PFSK-1 (cell line): ENCODE data around the gene SETDB2.

ENCODE experiments used
- FOXP2 ChIP-seq: optimal IDR thresholded peaks from 2 replicates; pipeline ENCODE3; 2011; ENCODE audit warnings: borderline replicate concordance, control low read depth, inconsistent platforms; ENCODE audit not compliant: insufficient read depth; ENCODE audit errors: extremely low read length, extremely low read depth
- POLR2AphosphoS5 ChIP-seq: IDR thresholded peaks from 2 replicates; pipeline ENCODE4 v1.6.1; 2012; ENCODE audit warnings: low read depth, mild to moderate bottlenecking, control low read depth, low read length, moderate library complexity
- REST ChIP-seq, 2 experiments: IDR thresholded peaks; 2 replicates each; pipeline versions ENCODE4 v1.6.1 to v1.8.0; 2011 to 2012; ENCODE audit warnings: low read depth in 2 of 2, low read length in 2 of 2, control low read depth in 1 of 2, inconsistent platforms in 1 of 2, mild to moderate bottlenecking in 1 of 2, moderate library complexity in 1 of 2; ENCODE audit not compliant: insufficient read depth in 1 of 2
- SIN3A ChIP-seq: IDR thresholded peaks from 2 replicates; pipeline ENCODE4 v1.6.1; 2012; ENCODE audit warnings: mild to moderate bottlenecking, low read length, moderate library complexity, borderline replicate concordance; ENCODE audit not compliant: insufficient read depth
- TAF1 ChIP-seq: IDR thresholded peaks from 2 replicates; pipeline ENCODE4 v1.6.1; 2012; ENCODE audit warnings: low read length, control low read depth, borderline replicate concordance; ENCODE audit not compliant: insufficient read depth

Gene SETDB2

GRCh38 chr13:49452725-49453457 is 8.8 kb downstream of the SETDB2 start:
- TF ChIP-seq POLR2AphosphoS5 = no peak
- no peak for TF ChIP-seq SIN3A
- TF ChIP-seq TAF1 = no peak
- TF ChIP-seq REST (IDR thresholded peaks at IDR 0.05; ENCODE audit: insufficient read depth in 1 of 2, low read depth in 2 of 2, low read length in 2 of 2) = no peak
- no peak for TF ChIP-seq FOXP2

GRCh38 chr13:49453465-49453864 is 9.4 kb downstream of the SETDB2 start:
- no peak for TF ChIP-seq FOXP2
- TF ChIP-seq POLR2AphosphoS5 = no peak
- TF ChIP-seq SIN3A = no peak
- TF ChIP-seq REST (IDR thresholded peaks at IDR 0.05; ENCODE audit: insufficient read depth in 1 of 2, low read depth in 2 of 2, low read length in 2 of 2) = no peak
- TF ChIP-seq TAF1 = no peak

GRCh38 chr13:49454388-49455006 is 10.4 kb downstream of the SETDB2 start:
- no peak for TF ChIP-seq TAF1
- no peak for TF ChIP-seq SIN3A
- no peak for TF ChIP-seq POLR2AphosphoS5
- TF ChIP-seq FOXP2 = no peak
- no peak for TF ChIP-seq REST (IDR thresholded peaks at IDR 0.05; ENCODE audit: insufficient read depth in 1 of 2, low read depth in 2 of 2, low read length in 2 of 2)

GRCh38 chr13:49455007-49455398 is 10.9 kb downstream of the SETDB2 start:
- TF ChIP-seq POLR2AphosphoS5 = no peak
- no peak for TF ChIP-seq TAF1
- no peak for TF ChIP-seq FOXP2
- TF ChIP-seq REST (IDR thresholded peaks at IDR 0.05; ENCODE audit: insufficient read depth in 1 of 2, low read depth in 2 of 2, low read length in 2 of 2) = no peak
- no peak for TF ChIP-seq SIN3A
